ENCODE results near the gene LRRC37A3. TPM values are rescaled to one million over a fixed set of nuclear protein-coding genes. Genes with fewer than 3 reads are reported as not detected.
A peak's percentile ranks its signal among the peaks of the same experiment; 100 is the strongest.

LRRC37A3 gene
- total and polyA plus RNA-seq, 2 of the 13 experiments (the other 11 are each of a cell fraction or from before 2014, with no cell fraction given) = 0.62 to 1.1 TPM

- TF ChIP-seq BCLAF1 (IDR thresholded peaks at IDR 0.05) (no peak), FOXA3 (CRISPR knock-in tag; IDR thresholded peaks at IDR 0.05) (0 out of 2 replicates have a peak, but pooled peaks have one; percentile 6), ZNF280B (CRISPR knock-in tag; IDR thresholded peaks at IDR 0.05; ENCODE audit: borderline replicate concordance) (peak; percentile 65; the same call in 1 of the 2 replicates), ZNF572 (CRISPR knock-in tag; IDR thresholded peaks at IDR 0.05) (peak; percentile 98), CREM (IDR thresholded peaks at IDR 0.05) (no peak), CREM (CRISPR knock-in tag; IDR thresholded peaks at IDR 0.05) (no peak), ZBTB43 (CRISPR knock-in tag; conservative IDR thresholded peaks at IDR 0.05) (no peak), MXD4 (CRISPR knock-in tag; IDR thresholded peaks at IDR 0.05) (no peak), SALL1 (CRISPR knock-in tag; IDR thresholded peaks at IDR 0.05) (peak; percentile 76; the same call in 1 of the 2 replicates), ZNF276 (CRISPR knock-in tag; IDR thresholded peaks at IDR 0.05; ENCODE audit: low read depth) (no peak), RBM22 (optimal IDR thresholded peaks at IDR 0.05; ENCODE audit: low read length) (no peak), TARDBP (CRISPR knock-in tag; IDR thresholded peaks at IDR 0.05) (peak; percentile 9; the same call in 1 of the 2 replicates), ERF (CRISPR knock-in tag; IDR thresholded peaks at IDR 0.05) (peak; percentile 70; the same call in 1 of the 2 replicates), LCORL (IDR thresholded peaks at IDR 0.05) (no peak), LCORL (CRISPR knock-in tag; IDR thresholded peaks at IDR 0.05) (0 out of 2 replicates have a peak, but pooled peaks have one; percentile 40), MBD4 (IDR thresholded peaks at IDR 0.05; ENCODE audit: borderline replicate concordance, low read length) (no peak), MXD3 (CRISPR knock-in tag; IDR thresholded peaks at IDR 0.05) (0 out of 2 replicates have a peak, but pooled peaks have one; percentile 45), SKI (IDR thresholded peaks at IDR 0.05; ENCODE audit: partially characterized antibody) (peak; percentile 47), USF2 (IDR thresholded peaks at IDR 0.05; ENCODE audit: low read depth, low read length) (no peak), USF2 (CRISPR knock-in tag; IDR thresholded peaks at IDR 0.05; ENCODE audit: borderline replicate concordance) (no peak), RBM39 (IDR thresholded peaks at IDR 0.05; ENCODE audit: low read depth, low read length, poor library complexity, severe bottlenecking) (no peak)
Observed at GRCh38 chr17:64938925-64939474, 19.7 kb upstream of the LRRC37A3 start (continued).

Measured in HepG2 (cell line).